Left lung (tissue), 10 donors: ENCODE results near the gene BLACAT1. TPM values are rescaled to one million over a fixed set of nuclear protein-coding genes. Genes with fewer than 3 reads are reported as not detected.

ENCODE experiments used
- ATAC-seq: fragments of 200-7000 bp; cut with Tn5 transposase; one replicate; pipeline ENCODE4 v1.9.1; 2020; ENCODE audit warnings: moderate library complexity
- DNase-seq, 4 donors: peaks; one replicate each; pipeline ENCODE4 v3.0.0-alpha.2; 2013 to 2020
- H3K27ac ChIP-seq, 2 donors: fragments of 200-600 bp; sonication (generic) in 1 of 2; one replicate each; pipeline versions ENCODE4 v1.5.0 to v1.8.0; 2020 to 2021
- H3K27me3 ChIP-seq, 2 donors: fragments of 200-600 bp; sonication (generic) in 1 of 2; one replicate each; pipeline versions ENCODE4 v1.5.0 to v1.8.0; 2020 to 2021
- H3K36me3 ChIP-seq, 2 donors: fragments of 200-600 bp; sonication (generic) in 1 of 2; one replicate each; pipeline versions ENCODE4 v1.5.0 to v1.8.0; 2020 to 2021
- H3K4me1 ChIP-seq, 2 donors: fragments of 200-600 bp; one replicate each; pipeline ENCODE4 v1.8.0; 2021
- H3K4me3 ChIP-seq, 2 donors: fragments of 200-600 bp; sonication (generic) in 1 of 2; one replicate each; pipeline versions ENCODE4 v1.5.0 to v1.8.0; 2020 to 2021; ENCODE audit warnings: mild to moderate bottlenecking in 1 of 2
- H3K9me3 ChIP-seq, 2 donors: fragments of 200-600 bp; sonication (generic) in 1 of 2; one replicate each; pipeline versions ENCODE4 v1.5.0 to v1.8.0; 2020 to 2021
- CTCF ChIP-seq, 2 donors: fragments of 200-600 bp; sonication (generic) in 1 of 2; IDR thresholded peaks; one replicate each; pipeline versions ENCODE4 v1.5.0 to v1.8.0; 2021; ENCODE audit warnings: antibody characterized with exemption in 2 of 2
- intact Hi-C, 2 donors: fragments of 100-400 bp; cut with DNase I; formaldehyde crosslinking; loops; one replicate each; pipeline versions ENCODE4 v1.11.2 to v1.14.2; 2022
- polyA plus RNA-seq, 6 donors: library from polyadenylated mRNA; unstranded; fragments of 120-200 nt; gene quantifications; one replicate each; pipeline ENCODE4 v1.2.1, GENCODE V29; 2013; ENCODE audit not compliant: insufficient read length in 6 of 6
- total RNA-seq, 2 donors: library from RNA; stranded (reverse); fragmentation: NEBNext Ultra II Directional; extraction: Animal tissue kit (Norgen Biotek cat#: 25700); gene quantifications; one replicate each; pipeline ENCODE4 v1.2.1, GENCODE V29; 2021
- donor health status: DM: no; HTN: yes; CAD: no.
- donor health status: DM: no; HTN: no; CAD: no.

Gene BLACAT1
- total and polyA plus RNA-seq, 8 donors, result 0.55 to 6.5 (median 4.2) TPM

- Histone ChIP-seq H3K27ac (no peak overlapping the region), H3K36me3 (no peaks in the 10 kb centered on the region), H3K4me3 (no peak overlapping the region), H3K27me3 (peaks cover 0 to 17% of the 10 kb centered on the region in 2 donors), H3K9me3 (no peaks in the 10 kb centered on the region), H3K4me1 (peaks cover 8 to 12% of the 10 kb centered on the region in 2 donors)
- TF ChIP-seq CTCF (IDR thresholded peaks at IDR 0.05), result no peak
- no peak for ATAC-seq
- intact Hi-C loops, result no loop called here
- DNase-seq, result no peak
Measured at GRCh38 chr1:205502111-205502810, 46.4 kb upstream of the BLACAT1 start.

GRCh38 chr1:205500240-205501233, 44.7 kb upstream of the BLACAT1 start:
- intact Hi-C loops, result no loop called here

GRCh38 chr1:205499789-205500188, 43.9 kb upstream of the BLACAT1 start:
- TF ChIP-seq CTCF (IDR thresholded peaks at IDR 0.05), result no peak
- DNase-seq, result no peak
- Histone ChIP-seq H3K36me3 (no peaks in the 10 kb centered on the region), H3K9me3 (no peaks in the 10 kb centered on the region), H3K4me1 (no peaks in the 10 kb centered on the region), H3K27ac (no peak overlapping the region), H3K27me3 (peaks cover 0 to 6% of the 10 kb centered on the region in 2 donors), H3K4me3 (no peak overlapping the region)
- ATAC-seq, result no peak
- intact Hi-C loops, result no loop called here

More at GRCh38 chr1:205500240-205501233, 44.7 kb upstream of the BLACAT1 start:
- Histone ChIP-seq H3K4me3 (no peak overlapping the region), H3K4me1 (peaks cover 4 to 5% of the 10 kb centered on the region in 2 donors), H3K27ac (no peak overlapping the region), H3K9me3 (no peaks in the 10 kb centered on the region), H3K27me3 (peaks cover 0 to 14% of the 10 kb centered on the region in 2 donors), H3K36me3 (no peaks in the 10 kb centered on the region)
- ATAC-seq (no peak), DNase-seq (no peak)
- TF ChIP-seq CTCF (IDR thresholded peaks at IDR 0.05), result no peak

GRCh38 chr1:205497351-205497750, 41.5 kb upstream of the BLACAT1 start:
- TF ChIP-seq CTCF (IDR thresholded peaks at IDR 0.05), result no peak
- H3K4me1 ChIP-seq, result peaks cover 3 to 14% of the 10 kb centered on the region in 2 donors

GRCh38 chr1:205496661-205497060, 40.8 kb upstream of the BLACAT1 start:
- ATAC-seq (no peak), DNase-seq (no peak)
- intact Hi-C loops, result no loop called here
- no peak for TF ChIP-seq CTCF (IDR thresholded peaks at IDR 0.05)
- H3K36me3 ChIP-seq, result no peaks in the 10 kb centered on the region
- H3K4me1 ChIP-seq, result peaks cover 3 to 14% of the 10 kb centered on the region in 2 donors
- peaks cover 0 to 29% of the 10 kb centered on the region in 2 donors for H3K27me3 ChIP-seq
- H3K4me3 ChIP-seq, result no peak overlapping the region
- H3K27ac ChIP-seq, result no peak overlapping the region
- no peaks in the 10 kb centered on the region for H3K9me3 ChIP-seq

More at GRCh38 chr1:205497351-205497750, 41.5 kb upstream of the BLACAT1 start:
- ATAC-seq, result no peak
- H3K36me3 ChIP-seq, result no peaks in the 10 kb centered on the region
- DNase-seq, result no peak
- peaks cover 0 to 22% of the 10 kb centered on the region in 2 donors for H3K27me3 ChIP-seq
- H3K9me3 ChIP-seq, result no peaks in the 10 kb centered on the region
- H3K4me3 ChIP-seq, result no peak overlapping the region
- H3K27ac ChIP-seq, result no peak overlapping the region
- intact Hi-C loops, result no loop called here
